ENCODE data around the gene DLG2. TPM values are rescaled to one million over a fixed set of nuclear protein-coding genes. Genes with fewer than 3 reads are reported as not detected.

DLG2 gene
- total RNA-seq, 2 donors from 2014 or later = 3.8 to 16.4 TPM

GRCh38 chr11:85182441-85183387 is 444.4 kb downstream of the DLG2 start:
- TF ChIP-seq CTCF (IDR thresholded peaks at IDR 0.05) = no peak
- ATAC-seq (ENCODE audit: insufficient number of reproducible peaks, low FRiP score, low read depth) (no peak), DNase-seq (ENCODE audit: low spot score) (no peak)
- H3K4me3 ChIP-seq = no peak overlapping the region
- no peak overlapping the region for H3K27ac ChIP-seq
- H3K9me3 ChIP-seq = no peaks in the 10 kb centered on the region
- H3K4me1 ChIP-seq (ENCODE audit: control insufficient read depth in 1 of 2, low read depth in 2 of 2) = no peaks in the 10 kb centered on the region
- H3K36me3 ChIP-seq = no peaks in the 10 kb centered on the region
- H3K27me3 ChIP-seq (replicated peaks; ENCODE audit: insufficient read depth) = no peaks in the 10 kb centered on the region

DNA sequence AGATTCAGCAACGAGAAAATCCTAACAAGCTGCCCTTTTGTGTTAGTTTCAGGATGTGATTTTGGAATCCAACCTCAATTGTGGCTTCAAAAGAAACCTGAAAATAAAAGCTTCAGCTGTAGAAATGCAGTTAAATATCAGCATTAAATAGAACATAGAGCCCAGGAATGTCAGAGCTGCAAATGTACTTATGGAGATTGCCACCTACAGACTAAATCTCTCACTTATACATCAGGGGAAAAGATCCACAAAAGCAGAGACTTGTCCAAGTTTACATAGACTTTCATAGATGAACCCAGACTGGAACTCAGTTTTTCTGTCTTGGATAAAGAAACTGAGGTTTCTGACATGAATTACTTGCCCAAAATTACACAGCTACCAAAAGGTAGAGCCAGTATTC is 446.6 kb downstream of the DLG2 start:
- Histone ChIP-seq H3K4me3 (no peak overlapping the region), H3K9me3 (peaks cover 7% of the 10 kb centered on the region), H3K27me3 (replicated peaks; ENCODE audit: insufficient read depth) (no peaks in the 10 kb centered on the region), H3K27ac (no peak overlapping the region), H3K36me3 (no peaks in the 10 kb centered on the region), H3K4me1 (ENCODE audit: control insufficient read depth in 1 of 2, low read depth in 2 of 2) (no peaks in the 10 kb centered on the region)
- ATAC-seq (ENCODE audit: insufficient number of reproducible peaks, low FRiP score, low read depth) (no peak), DNase-seq (ENCODE audit: low spot score) (no peak)
- TF ChIP-seq CTCF (IDR thresholded peaks at IDR 0.05) = no peak

DNA sequence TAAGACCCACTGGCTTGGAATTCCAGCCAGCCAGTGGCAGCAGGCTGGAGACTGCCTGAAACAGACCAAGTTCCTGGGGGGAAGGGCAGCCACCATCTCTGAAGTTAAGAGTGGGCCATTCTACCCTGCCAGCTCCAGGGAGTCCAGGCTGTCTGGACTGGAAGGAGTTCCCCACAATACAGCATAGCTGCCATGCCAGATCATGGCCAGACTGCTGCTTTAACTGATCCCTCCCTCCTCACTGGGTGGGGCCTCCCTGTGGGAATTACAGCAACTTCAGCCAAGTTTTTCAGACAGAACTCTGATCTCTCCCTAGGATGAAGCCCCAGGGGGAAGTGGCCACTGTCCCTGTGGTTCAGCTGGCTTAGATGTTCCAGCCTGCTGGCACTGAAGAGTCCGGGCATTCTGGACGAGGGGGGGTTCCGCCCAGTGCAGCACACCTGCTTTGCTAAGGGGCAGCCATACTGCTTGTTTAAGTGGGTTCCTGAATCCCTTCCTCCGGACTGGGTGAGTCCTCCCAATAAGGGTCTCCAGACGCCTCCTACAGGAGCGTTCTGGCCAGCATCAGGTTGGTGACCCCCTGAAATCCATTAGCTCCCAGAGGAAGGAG is 455.4 kb downstream of the DLG2 start:
- ATAC-seq (ENCODE audit: insufficient number of reproducible peaks, low FRiP score, low read depth) (no peak), DNase-seq (ENCODE audit: low spot score) (no peak)
- Histone ChIP-seq H3K4me3 (no peak overlapping the region), H3K36me3 (no peaks in the 10 kb centered on the region), H3K27me3 (replicated peaks; ENCODE audit: insufficient read depth) (no peaks in the 10 kb centered on the region), H3K9me3 (peaks cover 25% of the 10 kb centered on the region), H3K27ac (no peak overlapping the region), H3K4me1 (ENCODE audit: control insufficient read depth in 1 of 2, low read depth in 2 of 2) (no peaks in the 10 kb centered on the region)
- no peak for TF ChIP-seq CTCF (IDR thresholded peaks at IDR 0.05)

GRCh38 chr11:85170184-85170583 is 457.0 kb downstream of the DLG2 start:
- Histone ChIP-seq H3K27ac (no peak overlapping the region), H3K27me3 (replicated peaks; ENCODE audit: insufficient read depth) (no peaks in the 10 kb centered on the region), H3K9me3 (peaks cover 17% of the 10 kb centered on the region), H3K4me3 (no peak overlapping the region), H3K4me1 (ENCODE audit: control insufficient read depth in 1 of 2, low read depth in 2 of 2) (no peaks in the 10 kb centered on the region), H3K36me3 (no peaks in the 10 kb centered on the region)
- DNase-seq (ENCODE audit: low spot score) = no peak
- no peak for ATAC-seq (ENCODE audit: insufficient number of reproducible peaks, low FRiP score, low read depth)
- TF ChIP-seq CTCF (IDR thresholded peaks at IDR 0.05) = no peak

DNA sequence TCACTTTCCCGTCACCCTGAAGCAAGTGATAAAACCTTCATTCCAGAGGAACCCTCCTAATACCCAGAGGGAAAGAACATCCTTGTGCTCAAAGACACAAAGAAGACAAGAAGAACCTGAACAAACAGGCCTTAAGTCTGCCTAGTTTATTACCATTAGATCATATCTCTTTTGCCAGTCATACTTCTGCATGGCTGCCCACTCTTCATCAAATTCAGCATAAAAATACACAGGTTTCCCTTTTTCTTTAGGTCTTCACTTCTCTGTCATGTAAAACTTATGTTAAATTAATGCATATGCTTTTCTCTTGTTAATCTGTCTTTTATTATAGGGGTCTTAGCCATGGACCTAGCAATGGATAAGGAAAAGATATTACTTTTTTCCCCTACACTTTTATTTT is 459.7 kb downstream of the DLG2 start:
- no peak for DNase-seq (ENCODE audit: low spot score)
- H3K27me3 ChIP-seq (replicated peaks; ENCODE audit: insufficient read depth) = no peaks in the 10 kb centered on the region
- no peak overlapping the region for H3K27ac ChIP-seq
- ATAC-seq (ENCODE audit: insufficient number of reproducible peaks, low FRiP score, low read depth) = no peak
- no peaks in the 10 kb centered on the region for H3K36me3 ChIP-seq
- H3K4me3 ChIP-seq = no peak overlapping the region
- no peaks in the 10 kb centered on the region for H3K4me1 ChIP-seq (ENCODE audit: control insufficient read depth in 1 of 2, low read depth in 2 of 2)
- TF ChIP-seq CTCF (IDR thresholded peaks at IDR 0.05) = no peak
- H3K9me3 ChIP-seq = peaks cover 2% of the 10 kb centered on the region

Data from thoracic aorta (tissue), 2 donors.